HG02623 (cell line): ENCODE data around the gene IHH.

Experiments used
- ATAC-seq: cut with Tn5 transposase; IDR thresholded peaks from one replicate; pipeline ENCODE4 v1.9.1; 2021; ENCODE audit warnings: moderate library complexity; ENCODE audit not compliant: unreplicated experiment

The IHH gene

DNA sequence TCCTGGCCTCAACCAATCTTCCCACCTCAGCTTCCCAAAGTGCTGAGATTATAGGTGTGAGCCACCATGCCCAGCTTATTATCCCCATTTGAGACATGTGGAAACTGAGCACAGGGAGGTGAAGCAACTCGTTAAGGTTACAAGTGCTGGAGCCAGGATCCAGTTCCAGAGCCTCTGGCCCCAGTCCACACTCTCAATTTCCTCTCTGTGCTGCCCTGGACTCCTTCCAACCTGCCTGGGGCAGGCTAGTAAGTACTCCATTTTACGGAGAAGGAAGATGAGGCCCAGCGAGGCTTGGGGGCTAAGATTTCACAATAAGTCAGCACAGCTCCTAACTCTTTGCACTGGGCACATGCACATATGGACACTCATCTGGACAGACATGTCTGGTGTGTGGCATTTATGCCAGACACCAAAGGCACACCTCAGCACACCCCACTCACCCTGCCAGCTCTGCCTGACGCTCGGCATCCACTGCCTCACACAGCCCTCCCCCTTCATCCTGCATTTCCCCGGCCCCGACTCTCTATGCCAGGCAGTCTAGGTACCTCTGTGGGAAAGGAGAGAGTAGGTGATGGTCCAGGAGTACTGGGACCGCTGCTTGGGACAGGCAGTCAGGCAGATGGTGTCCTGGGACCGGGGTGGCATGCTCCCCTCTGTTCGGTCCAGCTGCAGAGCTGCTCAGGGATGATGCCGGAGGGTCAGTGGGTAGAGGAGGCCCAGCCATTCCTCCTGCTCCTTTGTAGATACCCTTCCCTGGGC is 39.9 kb downstream of the IHH start:
- no peak for ATAC-seq

DNA sequence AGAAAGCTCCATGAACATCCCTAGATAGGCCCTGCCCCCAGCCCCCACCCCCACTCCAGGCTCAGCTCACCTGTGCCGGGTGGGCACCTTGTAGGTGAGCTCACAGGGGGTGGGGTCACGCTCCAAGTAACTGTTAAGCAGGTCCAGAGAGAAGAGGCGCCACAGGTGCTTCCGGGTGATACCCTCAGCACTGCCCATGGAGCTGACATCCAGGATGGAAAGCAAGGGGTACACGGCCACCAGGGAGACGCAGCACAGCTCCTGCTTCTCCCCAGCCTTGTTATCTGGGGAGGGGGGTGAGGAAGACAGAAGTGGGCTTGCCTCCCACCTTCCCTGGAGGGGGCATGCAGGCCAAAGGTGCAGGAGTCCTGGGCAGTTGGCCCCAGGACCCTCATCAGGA is 41.3 kb downstream of the IHH start:
- no peak for ATAC-seq

DNA sequence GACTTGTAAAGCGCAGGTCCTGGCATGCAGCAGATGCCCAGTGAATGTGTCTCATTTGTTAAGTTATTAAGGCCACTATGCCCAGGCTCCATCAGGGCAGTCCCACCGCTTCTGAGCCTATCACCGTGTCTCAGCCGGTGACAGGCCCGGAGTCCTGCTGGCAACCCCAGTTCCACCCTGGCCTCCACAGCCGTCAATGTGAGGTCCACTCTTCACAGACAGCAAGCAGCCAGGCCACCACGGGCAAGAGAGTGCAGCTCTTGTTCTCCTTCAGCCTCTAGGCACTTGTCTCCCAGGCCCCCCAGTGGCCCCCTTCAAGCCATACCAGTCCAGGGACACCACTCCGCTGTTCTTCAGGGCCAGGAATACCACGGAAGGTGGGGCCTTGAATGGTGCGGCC is 42.0 kb downstream of the IHH start:
- ATAC-seq, result no peak

DNA sequence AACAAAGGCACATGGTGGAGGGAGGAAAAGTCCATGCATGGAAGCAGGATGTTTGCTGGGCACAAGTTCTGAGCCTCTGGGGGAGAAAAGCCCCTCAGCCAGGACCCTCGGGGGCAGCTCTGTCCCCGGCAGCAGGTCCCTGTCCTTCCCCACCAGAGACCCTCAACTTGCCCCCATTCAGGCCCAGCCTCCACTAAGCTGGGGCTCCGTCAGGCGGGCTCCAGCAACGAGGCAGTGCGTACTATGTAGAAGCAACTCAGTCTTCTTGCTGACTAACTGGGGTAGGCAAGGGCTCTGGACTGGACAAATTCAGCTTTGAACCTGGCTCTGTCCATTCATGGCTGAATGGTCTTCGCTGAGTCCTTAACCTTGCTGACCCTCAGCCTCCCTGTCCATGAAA is 42.4 kb downstream of the IHH start:
- ATAC-seq, result no peak

DNA sequence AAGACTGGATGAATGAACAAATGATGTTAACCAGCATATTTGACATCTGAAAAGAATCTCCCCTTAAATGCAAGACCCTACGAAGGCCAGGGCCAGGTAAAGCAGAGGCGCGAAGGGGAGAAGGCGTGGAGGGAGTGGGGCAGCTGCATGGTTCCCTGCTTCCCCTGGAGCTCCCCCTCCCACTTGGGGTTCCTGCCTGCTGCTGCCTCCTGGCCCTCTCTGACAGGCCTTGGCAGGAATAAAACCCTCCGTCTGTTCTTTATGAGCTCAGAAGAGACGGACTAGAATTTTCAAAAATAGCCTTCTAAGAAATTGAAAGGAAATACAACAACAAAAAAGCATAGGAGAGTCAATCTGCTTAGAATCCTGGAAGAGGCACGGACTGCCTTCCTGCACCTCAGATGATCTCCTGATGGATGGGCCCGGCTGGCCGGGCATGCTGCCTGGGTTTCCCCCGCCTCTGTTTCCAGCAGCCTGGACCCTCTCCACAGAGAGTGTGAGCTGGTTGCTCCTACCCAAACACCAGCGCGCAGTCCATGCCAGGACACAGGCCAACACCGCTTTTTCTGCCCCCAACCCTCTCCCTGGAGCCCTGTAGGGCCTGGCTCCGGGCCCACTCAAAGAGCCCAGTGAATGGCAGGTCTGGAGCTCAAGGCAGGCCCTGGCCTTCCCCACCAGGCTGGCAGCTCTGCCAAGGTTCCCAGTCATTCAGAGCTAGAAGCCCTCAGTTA is 43.4 kb downstream of the IHH start:
- no peak for ATAC-seq

DNA sequence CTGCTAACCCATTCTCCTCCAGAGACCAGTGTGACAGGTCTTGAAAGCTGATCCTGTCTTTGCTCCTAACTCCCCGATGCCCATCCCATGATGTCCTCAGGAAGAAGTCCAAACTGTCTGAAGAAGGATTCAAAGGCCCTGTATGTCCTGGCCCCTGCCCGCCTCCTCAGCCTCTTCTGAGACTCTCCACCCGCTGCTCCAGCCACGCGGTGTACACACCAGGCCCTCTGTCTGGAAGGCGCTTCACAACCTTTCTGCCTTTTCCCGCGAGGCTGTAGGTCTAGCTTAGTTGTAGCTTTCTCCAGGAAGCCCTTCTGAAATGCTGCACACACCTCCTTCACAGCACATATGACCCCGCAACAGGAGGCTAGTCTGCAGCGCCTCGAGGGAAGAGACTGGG is 44.0 kb downstream of the IHH start:
- ATAC-seq, result no peak

DNA sequence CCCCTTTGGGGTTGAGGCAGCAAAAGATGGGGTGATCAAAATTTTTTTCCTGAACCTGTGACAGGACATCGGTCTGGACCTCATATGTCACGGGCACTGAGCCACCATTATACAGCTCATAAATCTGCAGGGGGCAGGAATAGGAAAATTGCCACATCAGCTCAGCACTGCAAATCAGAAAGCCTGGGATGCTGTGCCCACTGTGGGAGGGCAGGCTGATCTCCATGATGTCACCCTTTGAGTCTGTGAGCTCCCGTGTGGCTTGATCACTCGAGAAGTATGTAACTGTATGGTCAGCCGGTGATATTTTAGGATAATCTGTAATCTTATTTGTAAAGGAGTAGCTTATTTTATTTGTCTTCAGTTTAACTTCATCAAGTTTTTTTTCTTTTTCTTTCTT is 49.8 kb downstream of the IHH start:
- ATAC-seq, result no peak

DNA sequence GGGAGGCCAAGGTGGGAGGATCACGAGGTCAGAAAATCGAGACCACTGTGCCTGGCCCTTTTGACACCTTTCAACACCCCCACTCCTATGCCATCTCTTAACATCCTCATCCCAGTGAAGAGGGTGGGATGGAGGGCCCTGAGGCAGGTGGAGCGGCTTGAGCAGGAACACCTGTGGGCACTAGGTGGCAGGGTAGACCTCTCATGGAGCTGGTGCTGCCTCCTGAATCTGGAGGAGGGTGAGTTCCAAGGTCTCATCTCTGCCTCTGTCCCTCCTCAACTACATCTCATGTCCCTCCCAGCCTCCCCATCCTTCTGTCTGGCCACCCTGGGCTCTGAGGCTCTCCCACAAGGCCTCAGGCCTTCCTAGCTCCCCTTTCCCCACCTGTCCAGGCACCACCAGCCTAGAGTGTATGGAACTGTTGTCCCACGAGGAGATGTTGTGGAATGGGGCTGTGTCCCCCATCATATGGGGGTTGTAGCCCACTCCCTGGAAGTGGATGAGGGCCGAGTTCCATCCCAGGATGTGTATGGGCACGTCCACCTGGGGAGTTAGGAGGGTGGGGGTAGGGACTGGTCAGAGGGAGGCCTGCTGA is 50.5 kb downstream of the IHH start:
- ATAC-seq, result no peak

DNA sequence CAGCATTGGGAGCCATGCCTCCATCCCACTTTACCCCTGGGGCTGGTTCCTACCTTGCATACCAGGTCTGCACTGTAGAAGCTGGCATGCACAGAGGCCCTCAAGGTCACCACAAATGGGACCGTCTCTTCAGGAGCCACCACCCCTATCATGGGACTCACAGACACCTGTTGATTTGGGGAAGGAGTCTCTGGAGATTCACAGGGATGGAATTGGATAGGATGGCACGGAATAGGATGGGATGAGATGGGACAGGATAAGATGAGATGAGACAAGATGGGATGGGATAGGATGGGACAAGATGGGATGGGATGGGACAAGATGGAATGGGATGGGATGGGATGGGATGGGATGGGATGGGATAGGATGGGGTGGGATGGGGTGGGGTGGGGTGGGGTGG is 51.4 kb downstream of the IHH start:
- ATAC-seq, result no peak
